ENCODE data around the gene SLITRK5. TPM values are rescaled to one million over a fixed set of nuclear protein-coding genes. Genes with fewer than 3 reads are reported as not detected.

Gene SLITRK5
- total and polyA plus RNA-seq, 2 experiments from 2014 or later = 0.50 to 1.6 TPM

GRCh38 chr13:87677043-87677495 lies 5.9 kb downstream of the SLITRK5 start (continued):
- no peak for TF ChIP-seq POLR2AphosphoS5 (IDR thresholded peaks at IDR 0.05; ENCODE audit: low read depth)
- no peak for TF ChIP-seq JUNB (IDR thresholded peaks at IDR 0.05; ENCODE audit: unreplicated experiment)
- TF ChIP-seq STAT1 (IDR thresholded peaks at IDR 0.05; ENCODE audit: unreplicated experiment) = no peak
- TF ChIP-seq EZH2 (IDR thresholded peaks at IDR 0.05; ENCODE audit: low read depth, unreplicated experiment) = no peak

DNA sequence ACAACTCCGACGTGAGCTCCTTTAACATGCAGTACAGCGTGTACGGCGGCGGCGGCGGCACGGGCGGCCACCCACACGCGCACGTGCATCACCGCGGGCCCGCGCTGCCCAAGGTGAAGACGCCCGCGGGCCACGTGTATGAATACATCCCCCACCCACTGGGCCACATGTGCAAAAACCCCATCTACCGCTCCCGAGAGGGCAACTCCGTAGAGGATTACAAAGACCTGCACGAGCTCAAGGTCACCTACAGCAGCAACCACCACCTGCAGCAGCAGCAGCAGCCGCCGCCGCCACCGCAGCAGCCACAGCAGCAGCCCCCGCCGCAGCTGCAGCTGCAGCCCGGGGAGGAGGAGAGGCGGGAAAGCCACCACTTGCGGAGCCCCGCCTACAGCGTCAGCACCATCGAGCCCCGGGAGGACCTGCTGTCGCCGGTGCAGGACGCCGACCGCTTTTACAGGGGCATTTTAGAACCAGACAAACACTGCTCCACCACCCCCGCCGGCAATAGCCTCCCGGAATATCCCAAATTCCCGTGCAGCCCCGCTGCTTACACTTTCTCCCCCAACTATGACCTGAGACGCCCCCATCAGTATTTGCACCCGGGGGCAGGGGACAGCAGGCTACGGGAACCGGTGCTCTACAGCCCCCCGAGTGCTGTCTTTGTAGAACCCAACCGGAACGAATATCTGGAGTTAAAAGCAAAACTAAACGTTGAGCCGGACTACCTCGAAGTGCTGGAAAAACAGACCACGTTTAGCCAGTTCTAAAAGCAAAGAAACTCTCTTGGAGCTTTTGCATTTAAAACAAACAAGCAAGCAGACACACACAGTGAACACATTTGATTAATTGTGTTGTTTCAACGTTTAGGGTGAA lies 6.6 kb downstream of the SLITRK5 start:
- no peaks in the 10 kb centered on the region for H3K36me3 ChIP-seq (ENCODE audit: insufficient read depth)
- DNase-seq (ENCODE audit: low spot score) (peak; percentile 72), ATAC-seq (peak; percentile 67)
- H3K79me2 ChIP-seq (replicated peaks; ENCODE audit: insufficient read depth) = no peaks in the 10 kb centered on the region
- peaks cover 14% of the 10 kb centered on the region for H3K36me3 Mint-ChIP-seq (ENCODE audit: low read depth)
- H4K20me1 ChIP-seq (replicated peaks; ENCODE audit: insufficient read depth) = peaks cover 18% of the 10 kb centered on the region
- peak overlapping the region; percentile 99 for H3K4me2 ChIP-seq
- no peaks in the 10 kb centered on the region for H3F3A ChIP-seq (replicated peaks; ENCODE audit: low read depth)
- no peak overlapping the region for H3K27ac Mint-ChIP-seq
- H3K4me3 Mint-ChIP-seq = peak overlapping the region; percentile 85
- no peak for TF ChIP-seq EZH2 (IDR thresholded peaks at IDR 0.05; ENCODE audit: low read depth, unreplicated experiment)
- no peak for TF ChIP-seq POLR2AphosphoS5 (IDR thresholded peaks at IDR 0.05; ENCODE audit: low read depth)
- TF ChIP-seq CREB1 (CRISPR knock-in tag; IDR thresholded peaks at IDR 0.05; ENCODE audit: low read depth) = peak; percentile 52; the same call in 1 of the 2 replicates
- H3K4me3 ChIP-seq = peak overlapping the region; percentile 88
- no peak overlapping the region for H3K27ac ChIP-seq (ENCODE audit: low read depth)
- peaks cover 62% of the 10 kb centered on the region for H3K27me3 Mint-ChIP-seq (ENCODE audit: insufficient read depth, low read depth, poor library complexity)
- H2AFZ ChIP-seq = peak overlapping the region; percentile 98
- H3K27me3 ChIP-seq (ENCODE audit: insufficient read depth) = peaks cover 66% of the 10 kb centered on the region
- H3K9me3 Mint-ChIP-seq = peaks cover 16% of the 10 kb centered on the region; the same call in 2 of the 3 replicates
- H3K9me2 ChIP-seq (ENCODE audit: insufficient read depth) = no peaks in the 10 kb centered on the region
- H3K4me1 Mint-ChIP-seq = peaks cover 37% of the 10 kb centered on the region
- peaks cover 46% of the 10 kb centered on the region for H3K4me1 ChIP-seq (ENCODE audit: insufficient read depth)

DNA sequence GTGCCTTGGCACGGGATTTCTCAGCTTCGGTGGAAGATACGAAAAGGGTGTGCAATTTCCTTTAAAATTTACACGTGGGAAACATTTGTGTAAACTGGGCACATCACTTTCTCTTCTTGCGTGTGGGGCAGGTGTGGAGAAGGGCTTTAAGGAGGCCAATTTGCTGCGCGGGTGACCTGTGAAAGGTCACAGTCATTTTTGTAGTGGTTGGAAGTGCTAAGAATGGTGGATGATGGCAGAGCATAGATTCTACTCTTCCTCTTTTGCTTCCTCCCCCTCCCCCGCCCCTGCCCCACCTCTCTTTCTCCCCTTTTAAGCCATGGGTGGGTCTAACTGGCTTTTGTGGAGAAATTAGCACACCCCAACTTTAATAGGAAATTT lies 7.2 kb downstream of the SLITRK5 start:
- Histone ChIP-seq H3K79me2 (replicated peaks; ENCODE audit: insufficient read depth) (no peaks in the 10 kb centered on the region), H2AFZ (peak overlapping the region; percentile 98), H3K36me3 (ENCODE audit: insufficient read depth) (no peaks in the 10 kb centered on the region), H4K20me1 (replicated peaks; ENCODE audit: insufficient read depth) (peaks cover 18% of the 10 kb centered on the region), H3K27ac (ENCODE audit: low read depth) (no peak overlapping the region), H3K9me2 (ENCODE audit: insufficient read depth) (no peaks in the 10 kb centered on the region), H3K4me3 (peak overlapping the region; percentile 88), H3K27me3 (ENCODE audit: insufficient read depth) (peaks cover 63% of the 10 kb centered on the region), H3K4me2 (peak overlapping the region; percentile 99), H3K4me1 (ENCODE audit: insufficient read depth) (peaks cover 46% of the 10 kb centered on the region), H3F3A (replicated peaks; ENCODE audit: low read depth) (no peaks in the 10 kb centered on the region)
- DNase-seq (ENCODE audit: low spot score) (no peak), ATAC-seq (no peak)
- no peak overlapping the region for H3K27ac Mint-ChIP-seq
- H3K36me3 Mint-ChIP-seq (ENCODE audit: low read depth) = peaks cover 14% of the 10 kb centered on the region
- peaks cover 16% of the 10 kb centered on the region; the same call in 2 of the 3 replicates for H3K9me3 Mint-ChIP-seq
- peaks cover 37% of the 10 kb centered on the region for H3K4me1 Mint-ChIP-seq
- H3K27me3 Mint-ChIP-seq (ENCODE audit: insufficient read depth, low read depth, poor library complexity) = peaks cover 56% of the 10 kb centered on the region
- peak overlapping the region; percentile 85 for H3K4me3 Mint-ChIP-seq
- TF ChIP-seq REST (IDR thresholded peaks at IDR 0.05; ENCODE audit: unreplicated experiment) (no peak), ZNF114 (CRISPR knock-in tag; IDR thresholded peaks at IDR 0.05) (no peak), NANOG (IDR thresholded peaks at IDR 0.05; ENCODE audit: borderline replicate concordance) (no peak), EZH2 (IDR thresholded peaks at IDR 0.05; ENCODE audit: low read depth, unreplicated experiment) (no peak), JUNB (IDR thresholded peaks at IDR 0.05; ENCODE audit: unreplicated experiment) (no peak), ZNF331 (CRISPR knock-in tag; IDR thresholded peaks at IDR 0.05; ENCODE audit: low read depth) (no peak), CREB1 (CRISPR knock-in tag; IDR thresholded peaks at IDR 0.05; ENCODE audit: low read depth) (no peak), POLR2AphosphoS5 (IDR thresholded peaks at IDR 0.05; ENCODE audit: low read depth) (no peak)
- TF ChIP-seq, protein P1, sequence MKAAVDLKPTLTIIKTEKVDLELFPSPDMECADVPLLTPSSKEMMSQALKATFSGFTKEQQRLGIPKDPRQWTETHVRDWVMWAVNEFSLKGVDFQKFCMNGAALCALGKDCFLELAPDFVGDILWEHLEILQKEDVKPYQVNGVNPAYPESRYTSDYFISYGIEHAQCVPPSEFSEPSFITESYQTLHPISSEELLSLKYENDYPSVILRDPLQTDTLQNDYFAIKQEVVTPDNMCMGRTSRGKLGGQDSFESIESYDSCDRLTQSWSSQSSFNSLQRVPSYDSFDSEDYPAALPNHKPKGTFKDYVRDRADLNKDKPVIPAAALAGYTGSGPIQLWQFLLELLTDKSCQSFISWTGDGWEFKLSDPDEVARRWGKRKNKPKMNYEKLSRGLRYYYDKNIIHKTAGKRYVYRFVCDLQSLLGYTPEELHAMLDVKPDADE (IDR thresholded peaks at IDR 0.05) = no peak

All from GM23338 (cell line).